Heart right ventricle (tissue), 16 donors: ENCODE results near the gene YBX1. TPM values are rescaled to one million over a fixed set of nuclear protein-coding genes. Genes with fewer than 3 reads are reported as not detected.
A peak's percentile ranks its signal among the peaks of the same experiment; 100 is the strongest.

Source experiments
- ATAC-seq, 8 donors: fragments of 200-7000 bp; cut with Tn5 transposase; one replicate each; pipeline ENCODE4 v1.9.1; 2020; ENCODE audit warnings: mild to moderate bottlenecking in 8 of 8, moderate library complexity in 8 of 8, moderate number of reproducible peaks in 1 of 8
- DNase-seq, 2 donors: peaks; one replicate each; pipeline ENCODE4 v3.0.0-alpha.2; 2020
- H3K27ac ChIP-seq, 10 donors: fragments of 200-600 bp; sonication (generic) in 2 of 10; one replicate each; pipeline versions ENCODE4 v1.5.0 to v1.8.0; 2020 to 2022; ENCODE audit warnings: mild to moderate bottlenecking in 3 of 10
- H3K27me3 ChIP-seq, 7 donors: fragments of 200-600 bp; one replicate each; pipeline ENCODE4 v1.8.0; 2021 to 2022; ENCODE audit warnings: mild to moderate bottlenecking in 2 of 7
- H3K36me3 ChIP-seq, 9 donors: fragments of 200-600 bp; sonication (generic) in 1 of 9; one replicate each; pipeline versions ENCODE4 v1.5.0 to v1.8.0; 2020 to 2022; ENCODE audit warnings: mild to moderate bottlenecking in 2 of 9
- H3K4me1 ChIP-seq, 9 donors: fragments of 200-600 bp; sonication (generic) in 1 of 9; one replicate each; pipeline versions ENCODE4 v1.5.0 to v1.8.0; 2020 to 2022; ENCODE audit warnings: mild to moderate bottlenecking in 4 of 9
- H3K4me3 ChIP-seq, 10 donors: fragments of 200-600 bp; sonication (generic) in 2 of 10; one replicate each; pipeline versions ENCODE4 v1.5.0 to v1.8.0; 2020 to 2022; ENCODE audit warnings: mild to moderate bottlenecking in 7 of 10, moderate library complexity in 2 of 10
- H3K9me3 ChIP-seq, 11 donors: fragments of 200-600 bp in 10 of 11; sonication (generic) in 2 of 11; one replicate each; pipeline versions ENCODE4 v1.5.0 to v1.8.0; 2013 to 2022; ENCODE audit warnings: mild to moderate bottlenecking in 2 of 11, control low read depth in 1 of 11, moderate library complexity in 1 of 11
- WGBS, 2 donors: extraction: QIAGEN DNeasy Blood & Tissue Kit; methylation state at CpG; one replicate each; pipeline ENCODE4 v1.1.7; 2013; ENCODE audit warnings: inconsistent platforms in 1 of 2; 5-methylcytosine and 5-hydroxymethylcytosine counted together
- intact Hi-C, 10 donors: fragments of 100-400 bp; cut with DNase I; formaldehyde crosslinking; loops; one replicate each; pipeline versions ENCODE4 v1.11.1 to v1.14.2; 2022
- long read RNA-seq, 3 donors: library from polyadenylated mRNA; unstranded; transcript quantifications; one replicate each; pipeline ENCODE4 v2.0.0, GENCODE V29; 2020 to 2021
- polyA plus RNA-seq, 2 donors: library from polyadenylated mRNA; stranded (reverse); fragments of 200-250 nt; gene quantifications; one replicate each; pipeline ENCODE4 v1.2.3, GENCODE V29; 2013
- total RNA-seq, 10 donors: library from RNA; stranded (reverse); fragmentation: NEBNext Ultra II Directional in 3 of 10; extraction: Animal tissue kit (Norgen Biotek cat#: 25700) in 3 of 10; gene quantifications; one replicate each; pipeline versions ENCODE4 v1.2.1 to v1.2.4, GENCODE V29; 2021 to 2023
- TF ChIP-seq, protein P1 (sequence below), 9 donors: fragments of 200-600 bp; sonication (generic) in 2 of 9; IDR thresholded peaks; one replicate each; pipeline versions ENCODE4 v1.5.0 to v1.8.0; 2021 to 2022; ENCODE audit warnings: antibody characterized with exemption in 9 of 9, mild to moderate bottlenecking in 5 of 9, moderate library complexity in 1 of 9
- donor health status: Arrhythmogenic right ventricular cardiomyopathy.
- donor health status: ischemic (EF 13 %, LVEDD 7.1; RV severe dilation, severe dysfunction).
- donor health status: healthy with polysubstance abuse.
- donor health status: DM: no; HTN: yes; CAD: no.
- donor health status: DM: no; HTN: no; CAD: no.
- donor health status: ischemic (EF 25% LVEDD 6.9; RV normal size, moderate dysfunction).
- donor health status: ischemic (EF 25% LVEDD 5.7; RV mildly dilated, moderate dysfunction).
- donor health status: healthy.
- donor health status: DM: yes; HTN: yes; CAD: no.
- donor health status: Ischemic cardiomyopathy.
- donor health status: ischemic (EF 35%, LVEDD 5.7; RV mildly dilated, moderate dysfunction).
- donor health status: nonischemic (EF 11% LVEDD 7.7; RV severe dilation, severe dysfunction).
- donor health status: DM: yes; HTN: yes; CAD: no.
- donor health status: PGD.
- donor health status: ischemic (EF 29% LVEDD 5.4; RV normal size, mild dysfunction).
- donor health status: nonischemic (EF 23%, LVEDD 6.1; RV moderate dilation, normal function).

YBX1 gene
- total RNA-seq: 100 to 1,000 TPM; 639 to 983 (median 777) TPM
- polyA plus RNA-seq: 1,000 to 10,000 TPM in 1 of 2 donors, 100 to 1,000 TPM in 1; 300 to 1,036 TPM
- long read RNA-seq, donor 1, transcript YBX1-201 (8 exons, 1,514 nt): major isoform, 161 of 200 reads
- long read RNA-seq, donor 1, partial matches to known transcripts: 29 of 200 reads
- long read RNA-seq, donor 1, other reads (novel, unspliced or antisense): 8 of 200 reads
- long read RNA-seq, donor 2, transcript YBX1-201 (8 exons, 1,514 nt): major isoform, 183 of 235 reads
- long read RNA-seq, donor 2, partial matches to known transcripts: 40 of 235 reads
- long read RNA-seq, donor 2, other reads (novel, unspliced or antisense): 12 of 235 reads
- long read RNA-seq, donor 3, transcript YBX1-201 (8 exons, 1,514 nt): major isoform, 17 of 37 reads
- long read RNA-seq, donor 3, partial matches to known transcripts: 17 of 37 reads
- long read RNA-seq, donor 3, other reads (novel, unspliced or antisense): 2 of 37 reads

GRCh38 chr1:42681741-42682483 is at the start of gene YBX1:
Gene YBX1, plus strand, starts transcription at chr1:42682418. Its CDS starts 148 bp downstream, at chr1:42682566.
- Histone ChIP-seq H3K4me3 (peak within 1 kb of the TSS; percentile 63 to 86 (median 82)), H3K27me3 (no peaks in the 10 kb centered on the region), H3K4me1 (peaks cover 4 to 56% (median 51%) of the 10 kb centered on the region in 9 donors), H3K36me3 (peaks cover 0 to 26% (median 0%) of the 10 kb centered on the region in 9 donors), H3K9me3 (no peaks in the 10 kb centered on the region), H3K27ac (peak within 1 kb of the TSS; percentile 90 to 98 (median 94))
- TF ChIP-seq, protein P1, sequence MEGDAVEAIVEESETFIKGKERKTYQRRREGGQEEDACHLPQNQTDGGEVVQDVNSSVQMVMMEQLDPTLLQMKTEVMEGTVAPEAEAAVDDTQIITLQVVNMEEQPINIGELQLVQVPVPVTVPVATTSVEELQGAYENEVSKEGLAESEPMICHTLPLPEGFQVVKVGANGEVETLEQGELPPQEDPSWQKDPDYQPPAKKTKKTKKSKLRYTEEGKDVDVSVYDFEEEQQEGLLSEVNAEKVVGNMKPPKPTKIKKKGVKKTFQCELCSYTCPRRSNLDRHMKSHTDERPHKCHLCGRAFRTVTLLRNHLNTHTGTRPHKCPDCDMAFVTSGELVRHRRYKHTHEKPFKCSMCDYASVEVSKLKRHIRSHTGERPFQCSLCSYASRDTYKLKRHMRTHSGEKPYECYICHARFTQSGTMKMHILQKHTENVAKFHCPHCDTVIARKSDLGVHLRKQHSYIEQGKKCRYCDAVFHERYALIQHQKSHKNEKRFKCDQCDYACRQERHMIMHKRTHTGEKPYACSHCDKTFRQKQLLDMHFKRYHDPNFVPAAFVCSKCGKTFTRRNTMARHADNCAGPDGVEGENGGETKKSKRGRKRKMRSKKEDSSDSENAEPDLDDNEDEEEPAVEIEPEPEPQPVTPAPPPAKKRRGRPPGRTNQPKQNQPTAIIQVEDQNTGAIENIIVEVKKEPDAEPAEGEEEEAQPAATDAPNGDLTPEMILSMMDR (IDR thresholded peaks at IDR 0.05): no peak
- intact Hi-C loops: loop anchor here in 3 of 10 donors (5.0 to 10.0 kb wide), 3 partner anchors 337 to 347 kb away; partner anchors contain the start of gene FOXJ3 (in 1 of the 3)
- peak; percentile 95 to 98 for DNase-seq
- 0% methylated on average over 54 of the region's 54 CpGs for WGBS, 2 donors
- peak; percentile 97 to 99 (median 98) for ATAC-seq

- H3K27me3 ChIP-seq: no peaks in the 10 kb centered on the region
- no peak overlapping the region for H3K4me3 ChIP-seq
- H3K36me3 ChIP-seq: no peaks in the 10 kb centered on the region
- intact Hi-C loops: no loop called here
- no peak overlapping the region for H3K27ac ChIP-seq
- ATAC-seq (no peak), DNase-seq (no peak)
- H3K4me1 ChIP-seq: no peaks in the 10 kb centered on the region
- no peaks in the 10 kb centered on the region for H3K9me3 ChIP-seq
- TF ChIP-seq, protein P1 (IDR thresholded peaks at IDR 0.05): no peak
Observed at GRCh38 chr1:42639116-42639515, 43.1 kb upstream of the YBX1 start.

DNA sequence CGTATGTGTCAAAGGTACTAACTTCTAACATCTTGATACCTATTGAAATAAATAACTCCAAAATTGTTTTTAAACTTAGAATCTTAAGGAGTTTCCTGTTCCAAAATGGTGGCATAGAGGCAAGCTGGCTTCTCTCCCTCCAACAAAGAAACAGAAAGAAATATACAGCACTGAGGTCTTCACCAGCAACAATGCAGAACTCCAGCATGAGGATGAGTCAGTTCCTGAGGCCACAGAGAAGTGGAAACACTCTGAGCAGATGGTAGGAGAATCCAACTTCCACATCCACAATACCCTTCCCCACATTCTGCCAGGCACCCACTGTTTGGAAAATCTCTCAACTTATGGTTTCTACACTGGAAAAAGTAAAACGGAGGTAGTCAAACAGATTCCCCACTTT is 36.2 kb upstream of the YBX1 start:
- intact Hi-C loops: no loop called here
- DNase-seq: no peak
- Histone ChIP-seq H3K27ac (no peak overlapping the region), H3K4me1 (no peaks in the 10 kb centered on the region), H3K36me3 (peaks cover 0 to 8% (median 0%) of the 10 kb centered on the region in 9 donors), H3K9me3 (no peaks in the 10 kb centered on the region), H3K27me3 (no peaks in the 10 kb centered on the region), H3K4me3 (no peak overlapping the region)
- TF ChIP-seq, protein P1 (IDR thresholded peaks at IDR 0.05): no peak
- WGBS, 2 donors: 91 to 92% methylated on average over 2 of the region's 2 CpGs
- no peak for ATAC-seq

GRCh38 chr1:42657201-42657600 is 25.0 kb upstream of the YBX1 start:
- Histone ChIP-seq H3K36me3 (peaks cover 0 to 31% (median 7%) of the 10 kb centered on the region in 9 donors), H3K4me3 (peak overlapping the region in 3 of 10 donors; percentile 73 to 87 (median 80)), H3K27me3 (no peaks in the 10 kb centered on the region), H3K4me1 (peaks cover 0 to 24% (median 13%) of the 10 kb centered on the region in 9 donors), H3K27ac (peak overlapping the region in 2 of 10 donors; percentile 65 to 90), H3K9me3 (no peaks in the 10 kb centered on the region)
- intact Hi-C loops: loop anchor here in 2 of 10 donors (5.0 to 10.0 kb wide), 3 partner anchors 100 to 322 kb away; partner anchors contain the start of genes CCDC30 (in 1 of the 2) and FOXJ3 (in 1 of the 2)
- TF ChIP-seq, protein P1 (IDR thresholded peaks at IDR 0.05): no peak
- ATAC-seq (no peak), DNase-seq (no peak)
- WGBS, 2 donors: 81 to 82% methylated on average over 5 of the region's 5 CpGs
